ENCODE results near the gene TMED6. TPM values are rescaled to one million over a fixed set of nuclear protein-coding genes. Genes with fewer than 3 reads are reported as not detected.

TMED6 gene
- total and polyA plus RNA-seq, 2 experiments from 2014 or later, result 0.29 TPM; not detected in 1

- H3K4me3 ChIP-seq, result no peak overlapping the region
- H3K79me2 ChIP-seq (replicated peaks; ENCODE audit: insufficient read depth), result peaks cover 17% of the 10 kb centered on the region
- no peak overlapping the region for H2AFZ ChIP-seq
- no peaks in the 10 kb centered on the region for H3K4me1 ChIP-seq (ENCODE audit: insufficient read depth)
- H3K36me3 ChIP-seq (ENCODE audit: insufficient read depth), result peaks cover 4% of the 10 kb centered on the region
- Mint-ChIP-seq H3K27me3 (ENCODE audit: insufficient read depth, low read depth, poor library complexity) (peaks cover 14% of the 10 kb centered on the region), H3K4me3 (no peak overlapping the region), H3K4me1 (no peaks in the 10 kb centered on the region; the same call in 2 of the 3 replicates), H3K9me3 (no peaks in the 10 kb centered on the region), H3K27ac (no peak overlapping the region), H3K36me3 (ENCODE audit: low read depth) (peaks cover 86% of the 10 kb centered on the region)
- H3K9me2 ChIP-seq (ENCODE audit: insufficient read depth), result no peaks in the 10 kb centered on the region
- no peak overlapping the region for H3K4me2 ChIP-seq
- DNase-seq (ENCODE audit: low spot score) (no peak), ATAC-seq (no peak)
- no peaks in the 10 kb centered on the region for H3K27me3 ChIP-seq (ENCODE audit: insufficient read depth)
- no peak overlapping the region for H3K27ac ChIP-seq (ENCODE audit: low read depth)
- TF ChIP-seq CREB1 (CRISPR knock-in tag; IDR thresholded peaks at IDR 0.05; ENCODE audit: low read depth) (no peak), CTCF (conservative IDR thresholded peaks at IDR 0.05; ENCODE audit: low read depth in 2 of 2) (no peak), REST (IDR thresholded peaks at IDR 0.05; ENCODE audit: unreplicated experiment) (no peak), ZNF331 (CRISPR knock-in tag; IDR thresholded peaks at IDR 0.05; ENCODE audit: low read depth) (no peak), EZH2 (IDR thresholded peaks at IDR 0.05; ENCODE audit: low read depth, unreplicated experiment) (no peak), STAT1 (IDR thresholded peaks at IDR 0.05; ENCODE audit: unreplicated experiment) (no peak), JUNB (IDR thresholded peaks at IDR 0.05; ENCODE audit: unreplicated experiment) (no peak)
- H3F3A ChIP-seq (replicated peaks; ENCODE audit: low read depth), result peaks cover 8% of the 10 kb centered on the region; the same call in 1 of the 2 replicates
- H4K20me1 ChIP-seq (replicated peaks; ENCODE audit: insufficient read depth), result peaks cover 24% of the 10 kb centered on the region
Observed at GRCh38 chr16:69321080-69321479, 30.5 kb downstream of the TMED6 start.

- H3K4me3 Mint-ChIP-seq, result no peak overlapping the region
- DNase-seq (ENCODE audit: low spot score) (no peak), ATAC-seq (no peak)
- TF ChIP-seq EZH2 (IDR thresholded peaks at IDR 0.05; ENCODE audit: low read depth, unreplicated experiment) (no peak), ZNF331 (CRISPR knock-in tag; IDR thresholded peaks at IDR 0.05; ENCODE audit: low read depth) (no peak), ZNF114 (CRISPR knock-in tag; IDR thresholded peaks at IDR 0.05) (no peak), ETS1 (IDR thresholded peaks at IDR 0.05) (no peak), CREB1 (CRISPR knock-in tag; IDR thresholded peaks at IDR 0.05; ENCODE audit: low read depth) (no peak), NANOG (IDR thresholded peaks at IDR 0.05; ENCODE audit: borderline replicate concordance) (no peak)
Observed at GRCh38 chr16:69320740-69321073, 30.9 kb downstream of the TMED6 start.

More at GRCh38 chr16:69320740-69321073, 30.9 kb downstream of the TMED6 start:
- Histone ChIP-seq H3K4me2 (no peak overlapping the region), H3K4me1 (ENCODE audit: insufficient read depth) (no peaks in the 10 kb centered on the region), H3K36me3 (ENCODE audit: insufficient read depth) (peaks cover 4% of the 10 kb centered on the region), H3K27ac (ENCODE audit: low read depth) (no peak overlapping the region), H3K4me3 (no peak overlapping the region), H3K79me2 (replicated peaks; ENCODE audit: insufficient read depth) (peaks cover 13% of the 10 kb centered on the region), H3K27me3 (ENCODE audit: insufficient read depth) (no peaks in the 10 kb centered on the region), H4K20me1 (replicated peaks; ENCODE audit: insufficient read depth) (peaks cover 20% of the 10 kb centered on the region), H3F3A (replicated peaks; ENCODE audit: low read depth) (peaks cover 7% of the 10 kb centered on the region; the same call in 1 of the 2 replicates), H3K9me2 (ENCODE audit: insufficient read depth) (no peaks in the 10 kb centered on the region), H2AFZ (no peak overlapping the region)
- no peaks in the 10 kb centered on the region; the same call in 2 of the 3 replicates for H3K4me1 Mint-ChIP-seq
- peaks cover 14% of the 10 kb centered on the region for H3K27me3 Mint-ChIP-seq (ENCODE audit: insufficient read depth, low read depth, poor library complexity)
- no peaks in the 10 kb centered on the region for H3K9me3 Mint-ChIP-seq
- H3K36me3 Mint-ChIP-seq (ENCODE audit: low read depth), result peaks cover 86% of the 10 kb centered on the region
- no peak overlapping the region for H3K27ac Mint-ChIP-seq

Measured in GM23338 (cell line).